Measurements from ENCODE around the gene RASGRP1. TPM values are rescaled to one million over a fixed set of nuclear protein-coding genes. Genes with fewer than 3 reads are reported as not detected.
A peak's percentile ranks its signal among the peaks of the same experiment; 100 is the strongest.

The RASGRP1 gene
- total RNA-seq, 1 donor from 2014 or later, result 2.3 TPM

DNA sequence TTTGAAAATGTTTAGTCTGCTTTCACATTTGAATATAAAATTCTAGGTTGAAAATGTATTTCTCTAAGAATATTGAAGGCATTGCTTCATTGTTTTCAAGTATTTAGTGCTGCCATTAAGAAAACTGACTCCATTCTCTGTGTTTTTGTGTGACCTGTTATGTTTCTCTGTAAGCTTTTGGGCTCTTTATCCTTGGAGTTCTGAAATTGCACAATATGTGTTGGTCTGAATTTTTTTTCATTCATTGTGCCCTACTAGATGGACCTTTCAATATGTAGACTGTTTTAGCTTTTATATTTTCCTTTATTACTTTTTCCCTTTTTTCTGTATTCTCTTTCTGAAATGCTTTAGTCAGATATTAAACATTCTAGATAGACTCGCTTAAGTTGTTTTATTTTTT lies 88.5 kb downstream of the RASGRP1 start:
- DNase-seq (no peak), ATAC-seq (no peak)
- H3K36me3 ChIP-seq, result peaks cover 71% of the 10 kb centered on the region
- TF ChIP-seq, protein P1, sequence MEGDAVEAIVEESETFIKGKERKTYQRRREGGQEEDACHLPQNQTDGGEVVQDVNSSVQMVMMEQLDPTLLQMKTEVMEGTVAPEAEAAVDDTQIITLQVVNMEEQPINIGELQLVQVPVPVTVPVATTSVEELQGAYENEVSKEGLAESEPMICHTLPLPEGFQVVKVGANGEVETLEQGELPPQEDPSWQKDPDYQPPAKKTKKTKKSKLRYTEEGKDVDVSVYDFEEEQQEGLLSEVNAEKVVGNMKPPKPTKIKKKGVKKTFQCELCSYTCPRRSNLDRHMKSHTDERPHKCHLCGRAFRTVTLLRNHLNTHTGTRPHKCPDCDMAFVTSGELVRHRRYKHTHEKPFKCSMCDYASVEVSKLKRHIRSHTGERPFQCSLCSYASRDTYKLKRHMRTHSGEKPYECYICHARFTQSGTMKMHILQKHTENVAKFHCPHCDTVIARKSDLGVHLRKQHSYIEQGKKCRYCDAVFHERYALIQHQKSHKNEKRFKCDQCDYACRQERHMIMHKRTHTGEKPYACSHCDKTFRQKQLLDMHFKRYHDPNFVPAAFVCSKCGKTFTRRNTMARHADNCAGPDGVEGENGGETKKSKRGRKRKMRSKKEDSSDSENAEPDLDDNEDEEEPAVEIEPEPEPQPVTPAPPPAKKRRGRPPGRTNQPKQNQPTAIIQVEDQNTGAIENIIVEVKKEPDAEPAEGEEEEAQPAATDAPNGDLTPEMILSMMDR (IDR thresholded peaks at IDR 0.05), result no peak
- no peaks in the 10 kb centered on the region for H3K27me3 ChIP-seq (ENCODE audit: low read depth)
- H3K27ac ChIP-seq, result no peak overlapping the region
- H3K4me1 ChIP-seq, result no peaks in the 10 kb centered on the region
- H3K9me3 ChIP-seq, result no peaks in the 10 kb centered on the region
- intact Hi-C loops (cut with DNase I), result no loop called here
- H3K4me3 ChIP-seq, result no peak overlapping the region

DNA sequence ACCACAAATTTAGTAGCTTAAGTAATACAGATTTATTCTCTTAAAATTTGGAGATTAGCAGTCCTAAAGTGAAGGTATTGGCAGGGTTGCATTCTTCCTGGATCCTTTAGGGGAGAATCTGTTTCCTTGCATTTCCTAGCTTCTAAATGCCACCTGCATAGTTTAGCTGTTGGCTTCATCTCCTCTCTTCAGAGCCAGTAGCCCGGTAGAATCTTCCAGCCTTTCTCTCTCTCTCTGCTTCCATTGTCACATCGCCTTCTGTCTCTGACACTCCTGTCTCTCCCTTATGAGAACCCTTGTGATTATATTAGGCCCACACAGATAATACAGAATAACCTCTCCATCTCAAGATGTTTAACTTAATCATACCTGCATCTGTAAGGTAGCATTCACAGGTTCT lies 89.3 kb downstream of the RASGRP1 start:
- no peak for ATAC-seq
- H3K36me3 ChIP-seq, result peaks cover 76% of the 10 kb centered on the region
- intact Hi-C loops (cut with DNase I), result no loop called here
- DNase-seq, result no peak
- H3K4me3 ChIP-seq, result no peak overlapping the region
- TF ChIP-seq, protein P1 (IDR thresholded peaks at IDR 0.05), result no peak
- no peaks in the 10 kb centered on the region for H3K27me3 ChIP-seq (ENCODE audit: low read depth)
- H3K9me3 ChIP-seq, result no peaks in the 10 kb centered on the region
- H3K4me1 ChIP-seq, result no peaks in the 10 kb centered on the region
- no peak overlapping the region for H3K27ac ChIP-seq

DNA sequence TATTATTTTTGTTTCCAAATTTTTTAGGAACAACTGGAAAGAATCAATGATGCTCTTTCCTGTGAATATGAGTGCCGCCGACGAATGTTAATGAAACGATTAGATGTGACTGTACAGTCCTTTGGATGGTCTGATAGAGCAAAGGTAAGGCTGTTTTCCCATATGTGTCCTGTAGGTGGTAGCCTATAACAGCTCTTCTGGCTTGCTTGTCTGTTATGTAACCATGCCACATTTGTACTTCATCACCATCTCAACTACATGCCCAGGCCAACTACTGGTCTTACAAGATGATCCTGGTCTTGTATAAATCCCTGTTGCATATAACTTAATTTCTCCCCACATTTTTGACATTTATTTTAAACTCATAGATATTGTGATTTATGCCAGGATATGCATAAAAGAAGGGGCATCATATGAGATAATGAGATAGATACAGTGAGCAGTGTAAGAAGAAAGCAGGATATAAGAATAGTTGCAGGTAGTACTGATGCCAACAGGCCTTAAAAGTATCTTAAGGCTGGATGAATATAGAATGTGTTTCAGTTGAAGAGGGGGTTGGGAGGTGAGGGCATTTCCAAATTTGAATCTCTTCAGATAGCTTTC lies 90.4 kb downstream of the RASGRP1 start:
- Histone ChIP-seq H3K27me3 (ENCODE audit: low read depth) (no peaks in the 10 kb centered on the region), H3K4me3 (no peak overlapping the region), H3K27ac (no peak overlapping the region), H3K4me1 (no peaks in the 10 kb centered on the region), H3K36me3 (peaks cover 79% of the 10 kb centered on the region), H3K9me3 (no peaks in the 10 kb centered on the region)
- intact Hi-C loops (cut with DNase I), result no loop called here
- ATAC-seq (peak; percentile 92 to 93), DNase-seq (no peak)
- TF ChIP-seq, protein P1 (IDR thresholded peaks at IDR 0.05), result peak; percentile 53

DNA sequence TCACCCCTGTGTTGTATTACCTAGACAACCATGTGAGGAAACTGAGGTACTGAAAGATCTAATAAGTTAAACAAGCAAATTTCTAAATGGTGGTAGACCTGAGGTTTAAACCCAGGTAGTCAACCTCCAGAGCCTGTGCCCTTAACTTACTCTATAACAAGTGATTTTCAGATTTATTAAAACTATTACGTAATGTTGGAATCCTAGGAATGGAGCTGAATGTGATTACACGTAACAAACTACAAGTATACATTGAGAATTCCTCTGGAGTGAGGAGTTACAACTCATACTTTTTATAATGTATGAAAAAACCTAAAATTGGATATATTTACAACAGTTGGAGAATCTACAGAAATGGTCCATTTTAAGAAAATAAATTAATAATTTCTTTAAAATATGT lies 92.6 kb downstream of the RASGRP1 start:
- no peak overlapping the region for H3K4me3 ChIP-seq
- intact Hi-C loops (cut with DNase I), result no loop called here
- no peak overlapping the region for H3K27ac ChIP-seq
- H3K36me3 ChIP-seq, result peaks cover 70% of the 10 kb centered on the region
- no peaks in the 10 kb centered on the region for H3K27me3 ChIP-seq (ENCODE audit: low read depth)
- H3K9me3 ChIP-seq, result no peaks in the 10 kb centered on the region
- no peak for DNase-seq
- TF ChIP-seq, protein P1 (IDR thresholded peaks at IDR 0.05), result no peak
- no peak for ATAC-seq
- no peaks in the 10 kb centered on the region for H3K4me1 ChIP-seq

DNA sequence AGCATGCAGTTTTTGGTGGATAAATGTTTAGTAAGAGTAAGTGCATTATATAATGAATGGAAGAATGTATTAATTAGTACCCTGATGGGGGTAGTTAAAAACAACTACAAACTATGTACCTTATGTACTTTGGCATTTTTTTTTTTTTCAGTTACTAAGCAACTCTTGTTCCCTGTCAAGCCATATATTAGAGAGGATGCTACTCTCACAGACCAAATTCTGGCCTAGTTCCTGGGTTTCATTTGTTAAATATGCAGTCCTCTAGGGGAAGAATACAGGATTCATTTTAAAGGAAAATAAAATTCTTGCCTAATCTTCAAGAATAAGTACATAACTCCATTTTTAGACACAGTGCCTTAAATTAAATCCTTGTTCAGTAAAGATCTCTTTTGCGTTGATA lies 93.8 kb downstream of the RASGRP1 start:
- intact Hi-C loops (cut with DNase I), result no loop called here
- no peak for ATAC-seq
- Histone ChIP-seq H3K4me3 (no peak overlapping the region), H3K4me1 (no peaks in the 10 kb centered on the region), H3K36me3 (peaks cover 59% of the 10 kb centered on the region), H3K9me3 (no peaks in the 10 kb centered on the region), H3K27ac (no peak overlapping the region), H3K27me3 (ENCODE audit: low read depth) (no peaks in the 10 kb centered on the region)
- DNase-seq, result no peak
- TF ChIP-seq, protein P1 (IDR thresholded peaks at IDR 0.05), result no peak

All from lower lobe of right lung (tissue), 2 donors.